HL-60 (cell line): ENCODE results near the gene ZNF503.

Experiments
- GABPA ChIP-seq: IDR thresholded peaks from 2 replicates; pipeline ENCODE4 v1.6.1; 2012; ENCODE audit warnings: low read depth
- POLR2AphosphoS5 ChIP-seq: IDR thresholded peaks from 2 replicates; pipeline ENCODE4 v1.6.1; 2012; ENCODE audit warnings: low read depth
- REST ChIP-seq: IDR thresholded peaks from 2 replicates; pipeline ENCODE4 v1.6.1; 2012; ENCODE audit warnings: low read depth; ENCODE audit not compliant: insufficient replicate concordance
- TF ChIP-seq, protein P1 (sequence below): IDR thresholded peaks from one replicate; pipeline ENCODE4 v1.5.1; 2011; ENCODE audit warnings: low read length, control low read depth, inconsistent platforms; ENCODE audit not compliant: insufficient read depth

- no peak for TF ChIP-seq REST
- TF ChIP-seq, protein P1, sequence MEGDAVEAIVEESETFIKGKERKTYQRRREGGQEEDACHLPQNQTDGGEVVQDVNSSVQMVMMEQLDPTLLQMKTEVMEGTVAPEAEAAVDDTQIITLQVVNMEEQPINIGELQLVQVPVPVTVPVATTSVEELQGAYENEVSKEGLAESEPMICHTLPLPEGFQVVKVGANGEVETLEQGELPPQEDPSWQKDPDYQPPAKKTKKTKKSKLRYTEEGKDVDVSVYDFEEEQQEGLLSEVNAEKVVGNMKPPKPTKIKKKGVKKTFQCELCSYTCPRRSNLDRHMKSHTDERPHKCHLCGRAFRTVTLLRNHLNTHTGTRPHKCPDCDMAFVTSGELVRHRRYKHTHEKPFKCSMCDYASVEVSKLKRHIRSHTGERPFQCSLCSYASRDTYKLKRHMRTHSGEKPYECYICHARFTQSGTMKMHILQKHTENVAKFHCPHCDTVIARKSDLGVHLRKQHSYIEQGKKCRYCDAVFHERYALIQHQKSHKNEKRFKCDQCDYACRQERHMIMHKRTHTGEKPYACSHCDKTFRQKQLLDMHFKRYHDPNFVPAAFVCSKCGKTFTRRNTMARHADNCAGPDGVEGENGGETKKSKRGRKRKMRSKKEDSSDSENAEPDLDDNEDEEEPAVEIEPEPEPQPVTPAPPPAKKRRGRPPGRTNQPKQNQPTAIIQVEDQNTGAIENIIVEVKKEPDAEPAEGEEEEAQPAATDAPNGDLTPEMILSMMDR, result no peak
- TF ChIP-seq POLR2AphosphoS5, result no peak
- TF ChIP-seq GABPA, result no peak
These were observed 7.6 kb upstream of the ZNF503 start for GRCh38 chr10:75408911-75409885.
